Stomach smooth muscle (tissue), 2 donors: Measurements from ENCODE around the gene EMILIN3.
"Not testable (repeated sequence)": the region's sequence is repeated elsewhere in the genome, so short reads cannot be mapped to it uniquely, and the experiment has no call there.

Experiments
- H3K27ac ChIP-seq: one replicate; pipeline ENCODE4 v1.7.0; 2013; ENCODE audit warnings: mild to moderate bottlenecking, low read length, inconsistent platforms
- H3K27me3 ChIP-seq, 2 donors: one replicate each; pipeline ENCODE4 v1.7.0; 2013; ENCODE audit warnings: low read length in 2 of 2; ENCODE audit not compliant: insufficient read depth in 2 of 2, control insufficient read depth in 1 of 2
- H3K36me3 ChIP-seq, 2 donors: one replicate each; pipeline ENCODE4 v1.7.0; 2013; ENCODE audit warnings: low read length in 2 of 2; ENCODE audit not compliant: control insufficient read depth in 2 of 2, insufficient read depth in 2 of 2
- H3K4me1 ChIP-seq: one replicate; pipeline ENCODE4 v1.7.0; 2013; ENCODE audit warnings: low read length; ENCODE audit not compliant: control insufficient read depth, insufficient read depth
- H3K4me3 ChIP-seq, 2 donors: one replicate each; pipeline ENCODE4 v1.7.0; 2013; ENCODE audit warnings: low read length in 2 of 2
- H3K9ac ChIP-seq, 2 donors: one replicate each; pipeline ENCODE4 v1.7.0; 2013; ENCODE audit warnings: low read length in 2 of 2, mild to moderate bottlenecking in 1 of 2
- H3K9me3 ChIP-seq, 2 donors: one replicate each; pipeline ENCODE4 v1.7.0; 2013; ENCODE audit warnings: low read length in 2 of 2; ENCODE audit not compliant: control insufficient read depth in 2 of 2
- donor health status: healthy.
- donor health status: Pancreatic carcinoma.

The EMILIN3 gene

DNA sequence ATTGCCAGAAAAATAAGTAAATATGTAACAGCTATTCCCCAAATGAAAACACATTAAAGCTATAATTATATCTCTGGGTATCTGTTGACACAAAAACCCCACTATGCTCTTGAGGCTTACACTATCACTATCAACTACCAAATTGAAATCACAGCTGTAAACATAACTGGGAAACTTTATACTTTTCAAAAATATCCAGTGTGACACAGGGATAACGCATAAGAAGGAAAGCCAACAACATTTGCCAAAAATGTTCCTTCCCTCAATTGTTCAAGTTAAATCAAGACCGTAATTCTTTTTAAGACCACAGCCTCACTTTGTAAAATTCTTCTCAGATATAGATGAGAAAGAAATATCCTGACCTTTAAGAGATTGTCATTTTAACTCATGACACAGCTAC lies 52.2 kb downstream of the EMILIN3 start:
- no peak overlapping the region for H3K9ac ChIP-seq
- H3K27ac ChIP-seq: peak overlapping the region; percentile 61
- no peak overlapping the region for H3K4me3 ChIP-seq

DNA sequence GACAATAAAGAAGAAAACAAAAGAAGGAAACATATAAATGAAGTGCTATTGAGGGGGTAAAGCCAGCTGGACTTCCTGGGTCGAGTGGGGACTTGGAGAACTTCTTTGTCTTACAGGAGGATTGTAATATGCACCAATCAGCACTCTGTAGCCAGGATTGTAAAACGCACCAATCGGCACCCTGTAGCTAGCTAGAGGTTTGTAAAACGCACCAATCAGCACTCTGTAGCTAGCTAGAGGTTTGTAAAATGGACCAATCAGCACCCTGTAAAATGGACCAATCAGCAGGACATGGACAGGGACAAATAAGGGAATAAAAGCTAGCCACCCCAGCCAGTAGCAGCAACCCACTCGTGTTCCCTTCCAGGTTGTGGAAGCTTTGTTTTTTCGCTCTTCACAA lies 54.6 kb downstream of the EMILIN3 start:
- not testable (repeated sequence) for H3K36me3 ChIP-seq, H3K9ac ChIP-seq, H3K4me3 ChIP-seq, H3K27ac ChIP-seq, H3K9me3 ChIP-seq, H3K27me3 ChIP-seq
- H3K4me1 ChIP-seq: peaks cover 38% of the 10 kb centered on the region

More for the DNA sequence above, 52.2 kb downstream of the EMILIN3 start:
- H3K36me3 ChIP-seq: no peaks in the 10 kb centered on the region
- H3K27me3 ChIP-seq: no peaks in the 10 kb centered on the region
- H3K9me3 ChIP-seq: no peaks in the 10 kb centered on the region
- peaks cover 33% of the 10 kb centered on the region for H3K4me1 ChIP-seq
